HuH-7 (cell line): ENCODE measurements around the gene SGCD.

Experiments
- DNase-seq: peaks from one replicate; pipeline ENCODE4 v3.0.0; 2011; ENCODE audit warnings: low spot score

Gene SGCD

DNA sequence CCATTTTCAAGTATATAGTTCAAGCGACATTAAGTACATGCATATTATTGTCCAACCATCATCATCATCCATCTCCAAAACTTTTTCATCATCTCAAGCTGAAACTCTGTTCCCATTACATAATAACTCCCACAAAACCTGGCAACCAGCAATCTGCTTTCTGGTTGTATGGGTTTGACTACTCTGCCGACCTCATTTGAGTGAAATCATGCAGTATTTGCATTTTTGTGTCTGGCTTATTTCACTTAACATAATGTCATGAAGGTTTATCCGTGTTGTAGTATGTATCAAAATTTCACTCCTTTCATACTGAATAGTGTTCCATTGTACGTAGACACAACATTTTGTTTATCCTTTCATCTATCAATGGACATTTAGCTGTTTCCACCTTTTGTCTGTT lies 74.8 kb downstream of the SGCD start:
- DNase-seq: no peak

DNA sequence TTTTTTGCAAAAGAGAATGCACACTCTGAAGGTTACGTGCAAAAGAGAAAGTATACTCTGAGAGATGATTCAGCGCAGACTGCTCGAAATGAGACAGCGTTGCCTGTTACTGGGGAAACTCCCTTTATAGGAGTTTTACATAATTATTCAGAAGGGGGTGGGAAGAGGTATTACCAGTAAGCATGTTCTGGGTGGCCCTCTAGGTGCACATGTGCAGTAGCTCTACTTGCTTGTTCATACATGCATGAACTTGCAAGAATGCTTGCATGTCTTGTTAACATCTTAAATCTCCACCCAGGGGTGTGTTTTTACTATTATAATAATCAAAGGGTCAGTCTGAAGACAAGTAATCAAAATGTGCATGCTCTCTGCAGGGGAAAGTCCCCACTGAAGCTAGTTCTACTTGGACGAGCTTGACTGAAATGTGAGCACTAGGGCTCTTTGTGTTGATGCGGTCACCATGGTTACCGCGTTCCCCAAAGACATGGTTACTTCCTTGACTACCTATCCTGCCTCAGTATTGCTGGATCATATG lies 75.5 kb downstream of the SGCD start:
- DNase-seq: no peak

DNA sequence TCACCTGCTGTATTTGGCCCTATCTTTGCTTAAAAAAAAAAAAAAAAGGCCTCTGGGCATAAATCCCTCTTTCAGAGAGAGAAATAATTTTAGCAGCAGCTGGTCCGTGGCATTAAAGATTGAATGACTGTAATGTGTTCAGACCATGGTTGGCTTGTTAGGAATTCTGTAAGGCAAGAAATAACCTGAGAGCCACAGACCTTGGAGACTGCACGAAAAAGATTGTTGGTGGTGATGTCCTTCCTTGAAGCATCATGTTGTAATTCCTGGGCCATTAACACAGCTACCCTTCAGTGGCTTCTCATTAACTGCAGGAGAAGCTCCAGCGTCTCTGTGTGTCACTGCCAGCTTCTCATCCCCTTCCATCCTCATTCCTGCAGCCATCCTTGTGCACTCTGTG lies 79.0 kb downstream of the SGCD start:
- no peak for DNase-seq

DNA sequence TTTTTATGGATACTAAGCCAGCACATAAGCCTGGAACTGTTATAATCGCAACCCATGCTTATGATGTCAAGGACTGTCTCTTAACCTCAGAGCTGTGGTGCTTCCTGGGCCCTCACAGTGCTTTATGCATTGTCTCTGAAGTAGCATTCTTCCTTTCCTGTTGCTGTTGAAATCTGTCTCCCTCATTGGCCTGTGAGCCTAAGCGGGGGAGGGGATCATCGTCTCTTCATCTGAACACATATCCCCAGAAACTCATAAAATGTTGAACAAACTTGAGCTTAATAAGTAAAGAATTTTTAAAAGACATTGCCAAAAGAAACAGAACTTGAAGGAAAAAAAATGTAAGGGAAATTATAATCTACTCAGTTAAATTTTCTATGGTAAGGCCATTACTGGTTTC lies 80.3 kb downstream of the SGCD start:
- no peak for DNase-seq

DNA sequence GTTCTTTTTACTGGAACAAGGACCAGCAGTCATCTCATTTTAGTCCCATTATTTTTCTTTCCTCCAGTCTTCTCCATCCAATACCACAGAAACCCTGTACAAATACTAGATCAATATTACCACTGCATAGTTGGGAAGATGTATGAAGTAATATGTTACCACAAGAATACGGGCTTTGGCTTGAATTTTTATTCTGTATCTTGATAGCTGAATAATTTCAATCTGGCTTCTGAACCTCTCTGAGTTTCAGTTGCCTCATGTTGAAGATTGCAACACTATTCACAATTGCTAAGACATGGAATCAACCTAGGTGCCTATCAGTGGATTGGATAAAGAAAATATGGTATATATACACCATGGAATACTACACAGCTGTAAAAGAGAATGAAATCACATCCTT lies 82.9 kb downstream of the SGCD start:
- DNase-seq: no peak

DNA sequence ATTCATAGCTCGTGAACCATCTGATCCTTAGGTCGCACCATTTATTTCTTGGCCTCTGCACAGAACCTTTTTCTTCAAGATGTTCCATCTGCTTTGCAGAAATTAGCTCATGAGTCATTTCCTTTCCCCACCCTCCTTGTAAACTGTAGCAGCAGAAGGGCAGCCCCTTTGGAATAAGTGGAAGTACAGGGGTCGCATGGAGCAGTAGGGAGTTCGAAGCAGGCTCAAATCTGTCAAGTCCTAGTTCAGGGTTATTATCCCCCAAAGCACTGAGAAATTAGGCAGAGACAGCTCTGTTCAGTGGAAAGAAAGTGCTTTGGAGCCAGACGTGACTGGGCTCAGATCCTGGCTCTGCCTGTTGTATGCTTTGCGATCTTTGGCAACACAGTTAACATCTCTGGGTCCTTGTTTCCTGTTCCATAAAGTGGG lies 84.2 kb downstream of the SGCD start:
- DNase-seq: no peak

DNA sequence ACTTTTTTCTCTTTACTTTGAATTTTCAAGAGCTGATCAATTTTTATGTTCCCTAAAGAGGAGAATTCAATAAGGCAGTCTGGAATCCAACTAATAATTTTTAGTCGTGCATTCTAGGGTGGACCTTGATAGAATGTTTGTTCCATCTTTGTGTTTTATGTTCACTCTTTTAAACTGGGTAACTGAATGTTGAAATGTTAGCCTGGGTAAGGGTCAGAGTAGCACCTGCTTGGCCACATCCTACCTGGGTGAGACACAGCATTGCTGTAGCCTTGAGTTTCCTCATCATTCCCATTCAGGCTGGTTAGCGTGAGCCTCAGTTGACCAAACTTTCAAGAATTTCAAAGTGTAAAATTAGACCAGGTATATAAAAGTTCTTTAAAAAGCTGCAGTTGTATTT lies 85.0 kb downstream of the SGCD start:
- no peak for DNase-seq

DNA sequence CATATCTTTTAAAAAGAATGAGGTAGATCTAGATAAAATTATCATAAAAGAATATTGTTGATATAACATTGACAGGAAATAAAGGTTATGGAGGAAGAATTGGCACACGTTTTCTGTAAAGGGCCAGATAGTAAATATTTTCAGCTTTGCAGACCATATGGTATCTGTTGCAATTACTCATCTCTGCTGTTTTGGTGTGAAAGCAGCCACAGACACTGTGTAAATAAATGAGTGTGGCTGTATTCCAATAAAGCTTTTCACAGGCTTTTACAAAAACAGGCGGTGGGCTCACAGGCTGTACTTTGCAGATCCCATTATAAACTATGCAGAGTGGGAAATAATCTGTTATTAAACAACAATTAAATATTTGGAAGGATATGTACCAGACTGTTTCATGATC lies 87.4 kb downstream of the SGCD start:
- no peak for DNase-seq

DNA sequence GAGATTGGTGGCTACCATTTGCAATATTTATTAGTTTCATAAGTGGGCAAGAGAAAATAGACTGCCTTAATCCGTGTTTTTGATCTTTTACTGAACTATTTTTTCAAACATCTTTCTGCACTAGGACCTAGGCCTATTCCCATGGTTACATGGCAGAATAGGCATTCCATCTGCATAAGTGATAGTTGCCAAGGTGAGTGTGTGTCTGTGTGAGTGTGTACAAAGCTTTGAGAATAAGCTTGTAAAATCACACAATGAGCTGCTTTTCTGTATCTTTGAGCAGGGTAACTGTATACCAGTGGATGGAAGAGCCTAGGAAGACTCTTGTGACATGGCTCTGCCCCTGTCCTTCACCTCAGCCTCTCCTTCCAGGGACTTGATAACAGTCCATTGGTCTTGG lies 92.7 kb downstream of the SGCD start:
- no peak for DNase-seq

DNA sequence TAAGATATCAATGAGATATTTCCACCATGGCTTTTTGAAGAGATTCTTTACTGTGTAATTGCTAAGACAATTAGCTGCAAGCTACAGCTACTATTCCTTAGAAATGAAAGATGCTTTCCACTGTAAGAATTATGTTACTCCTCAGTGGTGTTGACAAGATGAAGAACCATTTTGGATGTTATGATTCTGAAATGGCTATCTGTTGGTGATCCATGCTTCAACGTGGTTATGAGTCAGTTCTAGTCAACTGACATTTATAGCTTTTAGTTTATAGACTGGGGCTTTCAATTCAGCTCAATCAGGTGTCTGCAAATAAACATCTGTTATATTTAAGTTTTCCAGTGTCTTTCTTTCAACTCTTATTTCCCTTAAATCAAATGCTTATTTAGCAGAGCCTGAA lies 93.7 kb downstream of the SGCD start:
- no peak for DNase-seq

DNA sequence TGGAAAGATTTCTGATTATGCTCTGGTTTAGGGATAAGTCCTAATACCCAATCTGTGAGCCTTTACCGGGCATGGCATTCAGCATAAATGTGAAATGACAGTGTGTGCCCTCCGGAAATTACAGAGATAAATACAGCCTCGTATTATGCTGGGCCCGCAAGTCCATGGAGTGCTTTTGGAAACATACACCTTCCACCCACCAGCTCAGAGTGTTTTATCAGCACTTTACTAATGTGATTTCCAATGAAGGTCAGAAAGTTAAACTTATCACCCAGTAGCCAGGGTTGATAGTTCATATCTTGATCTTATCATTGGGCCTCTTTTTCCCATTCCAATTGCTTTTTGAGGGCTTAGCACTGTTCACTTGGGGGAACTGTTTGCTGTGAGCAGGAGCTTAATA lies 94.8 kb downstream of the SGCD start:
- no peak for DNase-seq

DNA sequence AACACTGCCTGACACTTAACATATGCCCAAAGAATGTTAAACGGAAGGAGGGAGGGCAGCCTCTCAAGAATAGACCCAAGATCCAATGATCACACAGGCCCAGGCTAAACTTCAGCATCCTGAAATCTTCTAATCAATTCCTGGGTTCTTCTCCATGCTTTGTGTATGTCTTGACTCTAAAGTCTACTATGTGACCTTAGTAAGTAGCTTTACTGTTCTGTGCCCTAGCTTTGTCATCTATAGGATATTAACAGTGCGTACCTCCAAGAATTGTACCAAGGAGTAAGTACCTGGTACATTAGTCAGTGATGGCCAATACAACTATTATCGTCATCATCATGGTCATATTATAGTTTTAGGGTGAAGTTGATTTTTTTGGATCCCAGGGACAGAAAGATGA lies 96.6 kb downstream of the SGCD start:
- DNase-seq: no peak

DNA sequence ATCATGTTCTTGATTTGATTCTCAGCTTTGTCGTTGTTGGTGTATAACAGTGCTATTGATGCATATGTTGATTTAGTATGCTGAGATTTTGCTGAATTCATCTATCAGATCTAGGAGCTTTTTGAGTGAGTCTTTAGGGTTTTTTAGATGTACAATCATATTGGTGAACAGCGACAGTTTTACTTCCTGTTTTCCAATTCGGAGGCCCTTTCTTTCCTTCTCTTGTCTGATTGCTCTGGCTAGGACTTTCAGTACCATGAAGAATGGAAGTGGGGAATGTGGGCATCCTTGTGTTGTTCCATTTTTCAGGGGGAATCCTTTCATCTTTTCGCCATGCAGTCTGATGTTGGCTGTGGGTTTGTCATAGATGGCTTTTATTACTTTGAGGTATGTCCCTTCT lies 100.4 kb downstream of the SGCD start:
- no peak for DNase-seq

DNA sequence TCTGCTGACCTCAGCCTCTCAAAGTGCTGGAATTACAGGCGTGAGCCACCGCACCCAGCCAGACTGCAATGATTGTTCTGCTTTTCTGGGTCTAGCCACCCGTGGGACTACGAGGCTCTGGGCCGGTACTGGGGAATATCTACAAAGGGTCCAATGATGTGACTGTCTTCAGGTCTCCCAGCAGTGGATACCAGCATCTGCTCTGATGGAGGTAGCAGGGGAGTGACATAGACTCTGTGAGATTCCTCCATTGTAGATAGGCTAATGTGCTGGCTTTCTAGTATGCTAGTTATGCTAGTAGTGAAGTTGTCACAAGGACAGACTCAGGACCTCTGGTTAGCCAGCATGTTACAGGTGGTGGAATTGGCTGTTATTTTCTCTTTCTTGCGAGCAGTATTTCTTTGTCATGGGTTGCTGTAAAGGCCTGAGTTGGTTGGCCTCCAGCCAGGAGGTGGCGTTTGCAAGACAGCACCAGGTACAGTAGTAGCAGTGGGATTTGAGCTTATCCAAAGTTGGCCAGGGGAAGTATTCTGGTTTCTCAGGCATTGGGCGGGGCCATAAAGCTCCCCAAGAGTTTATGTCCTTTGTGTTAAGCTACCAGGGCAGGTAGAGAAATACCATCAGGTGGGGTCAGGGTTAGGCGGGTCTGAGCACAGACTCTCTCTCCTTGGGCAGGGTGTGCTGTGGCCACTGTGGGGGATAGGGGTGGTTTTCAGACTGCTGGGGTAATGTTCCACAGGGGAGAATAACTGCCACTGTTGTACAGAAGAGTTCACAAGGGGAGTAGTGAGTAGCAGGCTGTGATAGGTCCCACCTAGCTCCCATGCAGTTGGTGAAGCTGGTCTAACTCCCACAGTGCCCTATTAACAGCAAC lies 105.2 kb downstream of the SGCD start:
- DNase-seq: no peak

DNA sequence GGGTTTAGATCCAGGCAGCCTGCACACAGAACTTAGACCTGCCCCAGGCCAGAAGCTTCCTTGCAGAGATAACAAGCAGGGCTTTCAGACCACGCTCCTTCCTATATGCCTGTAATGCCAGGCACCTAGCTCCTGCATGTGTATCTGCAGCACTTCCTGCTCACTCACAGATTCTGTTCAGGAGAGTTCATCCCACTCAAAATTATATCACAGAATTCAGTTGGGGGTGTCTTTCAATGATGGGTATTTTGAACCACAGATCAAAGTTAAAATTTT lies 105.8 kb downstream of the SGCD start:
- DNase-seq: no peak

DNA sequence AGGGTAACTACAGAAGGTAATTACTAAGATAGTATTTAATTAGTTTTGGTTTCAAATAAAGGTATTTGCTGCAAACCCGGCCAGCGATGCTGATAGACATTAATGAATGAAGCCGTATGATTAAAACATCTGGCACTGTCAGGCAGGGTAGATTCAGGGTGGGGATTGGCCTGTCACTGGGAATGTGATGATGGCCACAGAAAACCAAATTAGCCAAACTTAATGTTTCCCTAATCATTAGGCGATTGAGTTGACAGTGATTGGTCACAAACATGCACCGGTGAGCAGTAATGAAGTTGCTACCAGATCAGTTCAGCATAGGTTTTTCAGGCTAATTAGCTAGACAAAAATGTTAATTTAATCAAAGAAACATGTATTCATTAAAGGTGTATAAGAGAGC lies 107.5 kb downstream of the SGCD start:
- DNase-seq: no peak

DNA sequence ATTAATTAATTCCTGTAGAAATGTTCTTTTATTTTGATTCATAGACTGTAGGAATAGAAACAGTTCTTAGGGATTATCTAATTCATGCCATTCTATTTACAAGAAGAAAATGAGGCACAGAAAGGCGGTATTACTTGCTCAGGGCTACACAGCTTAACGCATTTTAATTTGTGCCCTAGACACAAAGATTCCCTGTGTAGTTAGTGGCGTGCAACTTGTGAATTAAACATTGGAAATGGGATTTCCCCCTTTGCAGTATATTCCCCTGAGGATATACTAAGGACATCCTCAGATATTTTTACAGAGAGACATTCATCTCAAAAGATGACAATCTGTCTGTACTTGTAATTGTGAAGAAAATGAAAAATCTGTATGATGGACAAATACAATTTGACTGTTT lies 108.1 kb downstream of the SGCD start:
- DNase-seq: no peak

DNA sequence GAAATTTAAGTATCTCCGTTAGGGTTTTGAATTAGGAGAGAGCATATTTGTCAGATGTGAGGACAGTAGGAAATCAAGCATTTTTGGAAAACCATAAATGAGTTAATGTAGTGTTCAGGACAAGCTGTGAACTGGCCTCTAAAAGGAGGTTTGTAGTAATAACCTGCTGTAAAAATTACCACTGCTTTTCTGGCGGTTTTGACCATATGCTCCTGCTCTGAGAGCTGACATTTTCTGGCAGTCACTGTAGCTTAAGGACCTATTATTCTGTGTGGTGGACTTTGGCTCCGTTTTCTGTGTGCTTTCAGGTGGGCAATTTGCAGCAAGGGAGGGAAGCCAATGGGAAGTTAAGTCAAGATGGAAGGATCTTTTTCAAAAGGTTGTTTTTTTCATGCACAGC lies 111.1 kb downstream of the SGCD start:
- no peak for DNase-seq

DNA sequence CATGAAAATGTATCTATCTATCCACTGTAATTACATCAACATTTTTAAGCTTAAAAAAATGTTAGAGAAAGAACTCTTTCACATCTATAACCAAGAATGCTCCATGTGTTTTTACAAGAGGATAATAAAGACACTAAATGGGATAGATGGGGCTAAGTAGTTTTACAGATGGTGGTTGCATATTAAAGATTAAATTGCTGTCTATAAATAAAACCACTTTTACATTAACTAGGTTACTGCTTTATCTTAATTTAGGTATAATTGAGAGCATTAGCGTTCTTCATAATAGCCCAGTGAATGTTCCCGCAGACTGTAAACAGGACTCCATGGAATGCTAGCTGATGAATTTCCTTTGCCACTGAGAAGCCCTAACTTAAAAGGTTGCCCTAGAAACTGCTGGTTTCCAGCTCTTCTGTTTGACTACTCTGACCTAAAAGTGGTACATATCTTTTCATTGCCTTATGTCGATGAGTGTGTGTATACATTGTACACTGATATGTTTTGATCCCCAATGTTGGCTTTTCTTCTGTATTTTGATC lies 117.9 kb downstream of the SGCD start:
- no peak for DNase-seq

DNA sequence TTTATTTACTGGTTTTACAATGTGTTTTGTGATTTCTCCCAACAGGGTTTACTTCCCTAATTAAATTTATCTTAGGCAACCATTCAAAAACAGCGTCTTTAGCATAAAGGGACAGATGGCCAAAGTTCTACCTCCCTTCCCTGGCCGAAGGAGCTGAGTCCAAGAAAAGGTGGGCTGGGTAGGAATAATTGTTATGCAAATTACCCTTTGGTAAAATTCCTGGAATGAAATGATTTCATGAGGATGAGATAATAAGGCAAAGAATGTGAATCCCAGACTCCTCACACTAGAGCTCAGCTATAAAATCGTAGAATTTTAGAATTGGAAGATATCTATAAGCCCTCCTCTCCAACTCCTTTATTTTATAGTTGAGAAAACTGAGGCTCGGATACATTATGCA lies 119.6 kb downstream of the SGCD start:
- DNase-seq: no peak

DNA sequence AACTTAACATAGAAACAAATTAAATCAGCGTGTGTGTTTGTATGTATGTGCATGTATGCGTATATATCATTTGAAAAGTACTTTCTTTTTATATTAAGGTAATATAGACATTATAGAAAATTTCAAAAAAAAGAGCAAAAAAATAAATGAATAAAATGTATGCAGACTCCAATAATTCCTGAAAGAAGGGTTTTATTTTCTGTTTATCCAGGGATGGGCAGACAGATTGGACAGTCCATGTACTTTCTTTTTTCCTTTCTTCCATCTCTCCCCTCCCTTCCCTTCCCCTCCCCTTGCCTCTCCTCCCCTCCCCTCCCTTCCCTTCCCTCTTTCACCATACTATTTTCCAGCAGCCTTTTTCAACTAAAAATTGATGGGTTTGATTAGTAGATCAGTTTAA lies 123.8 kb downstream of the SGCD start:
- DNase-seq: no peak

DNA sequence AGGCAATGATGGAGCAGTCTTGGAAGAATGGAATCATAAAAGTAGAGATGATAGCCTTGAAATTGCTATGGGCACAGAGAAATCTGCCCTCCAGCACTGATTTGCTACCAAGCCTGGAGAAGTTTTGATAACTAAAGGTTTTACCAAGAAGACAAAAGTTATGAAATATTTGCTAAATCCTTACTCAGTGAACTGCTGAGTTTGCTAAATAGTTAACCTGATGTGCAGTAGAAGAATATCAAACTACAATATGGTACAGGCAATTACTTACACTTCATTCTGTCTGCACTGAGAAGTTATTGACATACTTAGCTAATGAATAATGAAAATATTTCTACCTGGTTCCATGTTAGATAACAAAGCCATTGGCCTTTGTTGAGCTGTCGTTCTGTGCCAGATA lies 124.5 kb downstream of the SGCD start:
- no peak for DNase-seq

DNA sequence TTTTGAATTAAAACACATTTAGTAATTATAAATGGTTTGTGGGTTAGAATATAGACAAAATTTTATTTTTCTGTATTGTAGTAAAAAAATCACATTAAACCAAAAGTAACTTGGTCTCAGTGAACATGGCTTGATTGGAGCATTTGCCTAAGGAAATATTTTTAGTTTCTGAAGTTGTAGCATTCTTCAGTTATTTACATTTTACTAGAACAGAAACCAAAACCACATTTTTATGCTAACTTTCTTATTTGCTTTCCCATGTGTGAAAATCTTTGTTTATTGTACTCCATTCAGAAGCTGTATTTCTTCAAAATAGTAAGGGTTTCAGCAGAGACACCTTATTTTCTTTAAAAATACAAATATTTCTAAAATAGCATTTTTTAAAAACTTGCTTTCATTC lies 129.9 kb downstream of the SGCD start:
- DNase-seq: no peak

DNA sequence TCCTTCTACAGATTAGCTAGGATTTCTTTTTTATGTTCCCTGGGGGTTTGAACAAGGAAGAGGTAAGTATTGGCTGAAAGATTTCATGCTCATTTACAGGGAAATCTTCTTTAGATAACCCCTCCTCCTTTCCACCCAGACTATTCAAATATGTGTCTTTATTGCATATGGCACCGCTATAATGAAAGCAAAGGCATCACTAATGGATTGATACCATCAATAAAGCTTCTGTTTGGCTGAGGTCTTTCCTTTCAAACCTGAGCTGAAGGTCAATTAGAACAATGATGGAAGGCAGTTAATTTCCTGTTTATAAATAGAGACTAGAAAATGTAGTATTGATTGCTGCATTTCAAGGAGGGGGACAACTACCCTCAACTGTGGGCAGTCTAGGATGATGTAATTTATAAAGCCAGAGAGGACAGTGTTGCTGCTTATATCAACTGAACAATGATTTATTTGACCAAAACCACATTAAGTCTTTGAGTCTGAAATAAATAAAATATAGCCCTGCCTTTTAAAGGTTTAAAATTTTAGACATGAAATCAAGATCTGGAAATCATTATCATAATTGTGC lies 132.9 kb downstream of the SGCD start:
- DNase-seq: no peak
